K562 (cell line): ENCODE measurements around the gene LAIR1. TPM values are rescaled to one million over a fixed set of nuclear protein-coding genes. Genes with fewer than 3 reads are reported as not detected.

Experiments used
- ATAC-seq: fragments of 200-7000 bp; cut with Tn5 transposase; 3 replicates; pipeline ENCODE4 v1.9.1; 2020; ENCODE audit warnings: moderate library complexity
- BruUV-seq: library from RNA; stranded (reverse); fragments of 400-500 nt; replicated peaks from 2 replicates; lab custom pipeline; 2021; lab: Mats Ljungman, UMichigan
- CTCF ChIA-PET: fragments of 300-600 bp; formaldehyde crosslinking; extraction: SDS; loops from one replicate; lab custom pipeline; 2021; ENCODE audit warnings: low intra/inter-chr PET ratio; lab: Yijun Ruan, JAX
- POLR2A ChIA-PET: fragments of 300-600, 350-650 bp; sonication (Branson Sonifier 250); formaldehyde crosslinking; extraction: SDS; loops from one replicate; lab custom pipeline; 2021; ENCODE audit warnings: antibody characterized with exemption, inconsistent platforms; lab: Yijun Ruan, JAX
- DNase-seq, 4 experiments: peaks; one replicate each; pipeline versions ENCODE4 v3.0.0 to v3.0.0-alpha.2; 2011 to 2018; ENCODE audit warnings: low spot score in 3 of 4, mixed read lengths in 3 of 4; ENCODE audit errors: extremely low read depth in 1 of 4
- FAIRE-seq: peaks from 2 replicates; lab custom pipeline; 2011; peaks lifted over from hg19 to GRCh38; lab: Jason Lieb, UNC
- H2AFZ ChIP-seq: 2 replicates; pipeline ENCODE4 v1.6.0; 2011; ENCODE audit warnings: low read depth, low read length, control low read depth, inconsistent platforms
- H3K27ac ChIP-seq: fragments of 200-600 bp; 3 replicates; pipeline ENCODE4 v1.8.0; 2011; ENCODE audit warnings: low read depth, mild to moderate bottlenecking, control low read depth, inconsistent platforms, low read length, moderate library complexity, mixed read lengths; ENCODE audit errors: extremely low read depth
- H3K27me3 ChIP-seq, 2 experiments: fragments of 300-600 bp in 1 of 2; 2 replicates in 1 of 2; 3 replicates in 1 of 2; pipeline versions ENCODE4 v1.6.0 to v1.8.0; 2011; ENCODE audit warnings: inconsistent platforms in 2 of 2, low read length in 2 of 2, mild to moderate bottlenecking in 1 of 2, mixed read lengths in 1 of 2, moderate library complexity in 1 of 2; ENCODE audit not compliant: control insufficient read depth in 2 of 2, insufficient read depth in 2 of 2
- H3K36me3 ChIP-seq: fragments of 300-600 bp; 3 replicates; pipeline ENCODE4 v1.8.0; 2011; ENCODE audit warnings: mild to moderate bottlenecking, low read length, inconsistent platforms; ENCODE audit not compliant: control insufficient read depth, insufficient read depth
- H3K4me1 ChIP-seq, 2 experiments: fragments of 200-600 bp in 1 of 2; replicated peaks in 1 of 2; 2 replicates in 1 of 2; 3 replicates in 1 of 2; pipeline versions ENCODE4 v1.5.1 to v1.8.0; 2011; ENCODE audit warnings: inconsistent platforms in 2 of 2, low read length in 2 of 2, mild to moderate bottlenecking in 1 of 2, mixed read lengths in 1 of 2, moderate library complexity in 1 of 2; ENCODE audit not compliant: control insufficient read depth in 2 of 2, insufficient read depth in 2 of 2
- H3K4me2 ChIP-seq: 2 replicates; pipeline ENCODE4 v1.6.1; 2011; ENCODE audit warnings: low read length, control low read depth, inconsistent platforms, mixed read lengths; ENCODE audit not compliant: insufficient read depth
- H3K4me3 ChIP-seq: fragments of 200-600 bp; sonication (generic), shearing (Covaris generic); 2 replicates; pipeline ENCODE4 v1.5.1; 2016; ENCODE audit warnings: control low read depth, inconsistent platforms
- H3K79me2 ChIP-seq: fragments of 200-600 bp; 3 replicates; pipeline ENCODE4 v1.8.0; 2011; ENCODE audit warnings: low read length, inconsistent platforms; ENCODE audit not compliant: control insufficient read depth, insufficient read depth
- H3K9ac ChIP-seq, 2 experiments: 2 replicates each; pipeline versions ENCODE4 v1.6.0 to v1.6.1; 2011; ENCODE audit warnings: low read depth in 2 of 2, low read length in 2 of 2, control low read depth in 1 of 2, inconsistent platforms in 1 of 2, mild to moderate bottlenecking in 1 of 2, mixed read lengths in 1 of 2; ENCODE audit not compliant: insufficient read depth in 1 of 2
- H3K9me1 ChIP-seq: one replicate; pipeline ENCODE4 v1.6.0; 2011; ENCODE audit warnings: inconsistent platforms, mild to moderate bottlenecking, low read length, moderate library complexity; ENCODE audit not compliant: control insufficient read depth, insufficient read depth
- H3K9me3 ChIP-seq: replicated peaks from 2 replicates; pipeline ENCODE4 v1.5.1; 2011; ENCODE audit warnings: low read depth, low read length, inconsistent platforms; ENCODE audit not compliant: control insufficient read depth, insufficient read depth
- H4K20me1 ChIP-seq: replicated peaks from 2 replicates; pipeline ENCODE4 v1.6.1; 2011; ENCODE audit warnings: low read length, inconsistent platforms, mixed read lengths; ENCODE audit not compliant: control insufficient read depth, insufficient read depth
- ARID3A ChIP-seq: IDR thresholded peaks from 2 replicates; pipeline ENCODE4 v1.6.1; 2012; ENCODE audit warnings: low read depth, low read length, improper control_type of control experiment, borderline replicate concordance
- ATF4 ChIP-seq: fragments of 450-650 bp; formaldehyde crosslinking; IDR thresholded peaks from 2 replicates; pipeline ENCODE4 v1.4.0; 2022; ENCODE audit warnings: mild to moderate bottlenecking, moderate library complexity
- JUNB ChIP-seq: fragments of 450-650 bp; formaldehyde crosslinking; conservative IDR thresholded peaks from 2 replicates; pipeline ENCODE4 v1.4.0; 2020; ENCODE audit warnings: mild to moderate bottlenecking
- THAP12 ChIP-seq: fragments of 250-450 bp; sonication (Bioruptor Pico); IDR thresholded peaks from 2 replicates; pipeline ENCODE4 v1.9.0; 2021; ENCODE audit warnings: mild to moderate bottlenecking, inconsistent platforms
- USF2 ChIP-seq: sonication (generic); formaldehyde crosslinking; IDR thresholded peaks from 2 replicates; pipeline ENCODE4 v1.5.0; 2020; ENCODE audit warnings: missing genetic modification reagents
- ZNF589 ChIP-seq: fragments of 200-800 bp; sonication (Bioruptor generic); IDR thresholded peaks from 2 replicates; pipeline ENCODE4 v1.6.1; 2016; ENCODE audit warnings: low read depth, missing genetic modification characterization, missing compliant biosample characterization
- ZNF766 ChIP-seq: fragments of 200-800 bp; sonication (Bioruptor generic); conservative IDR thresholded peaks from 2 replicates; pipeline ENCODE4 v1.6.1; 2016; ENCODE audit warnings: missing genetic modification characterization, missing compliant biosample characterization
- WGBS: fragments of 100-300 bp; shearing (Covaris generic); methylation state at CpG from one replicate; pipeline ENCODE4 v1.1.6; 2016; ENCODE audit warnings: low coverage, mixed read lengths; ENCODE audit not compliant: insufficient coverage; ENCODE audit errors: missing lambda C conversion rate; 5-methylcytosine and 5-hydroxymethylcytosine counted together
- in situ Hi-C: fragments of 300-500 bp; cut with MboI; formaldehyde crosslinking; loops from 4 replicates; pipeline ENCODE4 v1.15.0; 2018; ENCODE audit warnings: inconsistent platforms, mixed read lengths
- intact Hi-C: fragments of 100-400 bp; cut with micrococcal nuclease; formaldehyde crosslinking; loops from 2 replicates; pipeline ENCODE4 v1.14.2; 2022
- polyA plus RNA-seq, 8 experiments: library from polyadenylated mRNA; depleted of rRNA in 4 of 8; stranded (reverse) in 5 of 8; unstranded in 3 of 8; fragments of >200 nt; fragmentation: Nextera tagmentation in 2 of 8; fragmentation: Illumina TruSeq in 1 of 8; extraction: Ambion mirVana in 2 of 8; extraction: Trizol in 1 of 8; gene quantifications; 2 replicates each; pipeline versions ENCODE4 v1.2.1 to v1.2.3, GENCODE V29; 2011 to 2014; ENCODE audit warnings: inconsistent platforms in 1 of 8, missing spikeins in 1 of 8
- total RNA-seq, 7 experiments: library from RNA; depleted of rRNA in 6 of 7; stranded (reverse); fragments of >200 nt in 6 of 7; fragmentation: Illumina TruSeq in 2 of 7; extraction: Trizol in 2 of 7; gene quantifications; 2 replicates each; pipeline versions ENCODE4 v1.2.1 to v1.2.3, GENCODE V29; 2011 to 2021; ENCODE audit warnings: low replicate concordance in 1 of 7

LAIR1 gene
- total and polyA plus RNA-seq, 9 of the 15 experiments (the other 6 are each of a cell fraction or from before 2014, with no cell fraction given), result 0.12 to 0.54 (median 0.24) TPM; not detected in 6

- no peak for TF ChIP-seq ARID3A
- TF ChIP-seq ZNF766 (CRISPR knock-in tag), result peak; percentile 84; the same call in 1 of the 2 replicates
- peak; percentile 86 for TF ChIP-seq ZNF589 (CRISPR knock-in tag)
- no peak for TF ChIP-seq JUNB
- peak; percentile 96 for TF ChIP-seq ATF4
Measured at GRCh38 chr19:54369082-54369687, 4.5 kb upstream of the LAIR1 start (continued).

- Histone ChIP-seq H3K27ac (no peak overlapping the region), H3K4me2 (no peak overlapping the region), H3K79me2 (no peaks in the 10 kb centered on the region), H3K9me3 (no peaks in the 10 kb centered on the region), H3K4me1 (peaks cover 0 to 3% of the 10 kb centered on the region in 2 experiments; a peak in 1 of 5 replicates), H2AFZ (no peak overlapping the region), H3K9me1 (no peaks in the 10 kb centered on the region), H3K9ac (no peak overlapping the region), H3K36me3 (no peaks in the 10 kb centered on the region), H4K20me1 (no peaks in the 10 kb centered on the region), H3K4me3 (no peak overlapping the region), H3K27me3 (peaks cover 3 to 25% of the 10 kb centered on the region in 2 experiments; a peak in 4 of 5 replicates)
- in situ Hi-C loops (no loop called here), intact Hi-C loops (no loop called here)
- FAIRE-seq (no peak), DNase-seq (no peak), ATAC-seq (no peak)
- TF ChIP-seq THAP12 (no peak), USF2 (peak; percentile 37)
- POLR2A ChIA-PET, result no interaction called here
- no TSS peak for BruUV-seq
- WGBS, result 5% methylated on average over 6 of the region's 6 CpGs
- CTCF ChIA-PET, result no interaction called here
Measured at GRCh38 chr19:54366811-54367210, 2.1 kb upstream of the LAIR1 start.
